Tibial nerve (tissue), 4 donors: ENCODE data around the gene OR52W1.

ENCODE experiments used
- EP300 ChIP-seq, 2 donors: sonication (generic); formaldehyde crosslinking; IDR thresholded peaks; one replicate each; pipeline ENCODE4 v1.6.1; 2017; ENCODE audit warnings: antibody characterized with exemption in 2 of 2, mild to moderate bottlenecking in 1 of 2
- POLR2A ChIP-seq, 2 donors: fragments of 450-650 bp; IDR thresholded peaks; one replicate each; pipeline ENCODE4 v1.6.1; 2017; ENCODE audit warnings: antibody characterized with exemption in 2 of 2, mild to moderate bottlenecking in 2 of 2, moderate library complexity in 2 of 2
- TF ChIP-seq, protein P1 (sequence below), 5 experiments: fragments of 200-600 bp in 3 of 5; fragments of 450-650 bp in 2 of 5; sonication (generic) in 3 of 5; IDR thresholded peaks; one replicate each; pipeline ENCODE4 v1.5.1; 2016 to 2019; ENCODE audit warnings: antibody characterized with exemption in 5 of 5, mild to moderate bottlenecking in 3 of 5, moderate library complexity in 2 of 5

DNA sequence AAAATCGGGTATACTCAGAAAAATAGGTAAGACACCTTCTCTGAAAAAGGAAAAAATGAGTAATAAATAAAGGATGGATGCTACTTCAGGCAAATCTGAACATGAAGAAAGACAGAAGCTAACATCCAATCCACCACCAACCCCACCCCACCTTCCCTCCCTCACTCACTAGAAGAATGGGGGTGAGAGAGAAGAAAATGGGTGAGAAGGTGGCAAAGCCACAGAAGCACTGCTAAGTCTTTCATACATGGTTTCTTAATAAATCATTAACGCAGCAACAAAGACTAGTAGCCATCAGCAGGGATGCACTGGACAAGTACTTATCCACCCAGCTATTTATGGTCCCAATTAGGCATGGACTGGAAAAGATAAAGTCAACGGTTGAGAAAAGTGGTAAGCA, 29.5 kb downstream of the OR52W1 start:
- TF ChIP-seq, protein P1, sequence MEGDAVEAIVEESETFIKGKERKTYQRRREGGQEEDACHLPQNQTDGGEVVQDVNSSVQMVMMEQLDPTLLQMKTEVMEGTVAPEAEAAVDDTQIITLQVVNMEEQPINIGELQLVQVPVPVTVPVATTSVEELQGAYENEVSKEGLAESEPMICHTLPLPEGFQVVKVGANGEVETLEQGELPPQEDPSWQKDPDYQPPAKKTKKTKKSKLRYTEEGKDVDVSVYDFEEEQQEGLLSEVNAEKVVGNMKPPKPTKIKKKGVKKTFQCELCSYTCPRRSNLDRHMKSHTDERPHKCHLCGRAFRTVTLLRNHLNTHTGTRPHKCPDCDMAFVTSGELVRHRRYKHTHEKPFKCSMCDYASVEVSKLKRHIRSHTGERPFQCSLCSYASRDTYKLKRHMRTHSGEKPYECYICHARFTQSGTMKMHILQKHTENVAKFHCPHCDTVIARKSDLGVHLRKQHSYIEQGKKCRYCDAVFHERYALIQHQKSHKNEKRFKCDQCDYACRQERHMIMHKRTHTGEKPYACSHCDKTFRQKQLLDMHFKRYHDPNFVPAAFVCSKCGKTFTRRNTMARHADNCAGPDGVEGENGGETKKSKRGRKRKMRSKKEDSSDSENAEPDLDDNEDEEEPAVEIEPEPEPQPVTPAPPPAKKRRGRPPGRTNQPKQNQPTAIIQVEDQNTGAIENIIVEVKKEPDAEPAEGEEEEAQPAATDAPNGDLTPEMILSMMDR (IDR thresholded peaks at IDR 0.05) = no peak
- TF ChIP-seq EP300 (IDR thresholded peaks at IDR 0.05) (no peak), POLR2A (IDR thresholded peaks at IDR 0.05) (no peak)
